ENCODE results near the gene GRM4.

DNA sequence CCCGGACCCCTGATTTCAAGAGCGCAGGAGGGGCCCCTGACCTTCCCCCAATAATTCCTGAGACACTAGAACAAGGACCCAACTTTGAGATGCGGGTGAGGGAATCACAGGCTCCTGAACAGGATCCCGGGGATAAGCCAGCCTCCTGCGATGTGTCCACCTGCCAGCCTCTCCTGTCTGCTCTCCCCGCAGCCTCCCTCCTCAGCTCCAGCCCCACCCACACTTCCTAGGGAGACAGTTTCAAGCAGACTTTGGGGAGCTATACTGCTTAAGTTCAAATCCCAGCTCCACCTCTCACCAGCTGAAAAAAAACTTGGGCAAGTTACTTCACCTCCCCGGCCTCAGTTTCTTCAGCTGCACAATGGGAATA is 50.8 kb downstream of the GRM4 start:
- TF ChIP-seq, protein P1, sequence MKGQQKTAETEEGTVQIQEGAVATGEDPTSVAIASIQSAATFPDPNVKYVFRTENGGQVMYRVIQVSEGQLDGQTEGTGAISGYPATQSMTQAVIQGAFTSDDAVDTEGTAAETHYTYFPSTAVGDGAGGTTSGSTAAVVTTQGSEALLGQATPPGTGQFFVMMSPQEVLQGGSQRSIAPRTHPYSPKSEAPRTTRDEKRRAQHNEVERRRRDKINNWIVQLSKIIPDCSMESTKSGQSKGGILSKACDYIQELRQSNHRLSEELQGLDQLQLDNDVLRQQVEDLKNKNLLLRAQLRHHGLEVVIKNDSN (IDR thresholded peaks at IDR 0.05), result no peak
- TF ChIP-seq RAD21 (IDR thresholded peaks at IDR 0.05; ENCODE audit: low read depth) (no peak), CEBPB (IDR thresholded peaks at IDR 0.05) (no peak)
